MG63 (cell line): ENCODE data around the gene ANKRD28. TPM values are rescaled to one million over a fixed set of nuclear protein-coding genes. Genes with fewer than 3 reads are reported as not detected.

Experiments used
- DNase-seq: peaks from one replicate; pipeline ENCODE4 v3.0.0-alpha.2; 2020
- H3K27me3 ChIP-seq: fragments of 250-450 bp; sonication (Bioruptor Pico); 2 replicates; pipeline ENCODE4 v1.5.1; 2020; ENCODE audit warnings: mild to moderate bottlenecking, moderate library complexity
- H3K36me3 ChIP-seq: fragments of 250-450 bp; sonication (Bioruptor Pico); 2 replicates; pipeline ENCODE4 v1.5.1; 2020; ENCODE audit warnings: mild to moderate bottlenecking, moderate library complexity
- H3K4me3 ChIP-seq: fragments of 250-450 bp; sonication (Bioruptor Pico); 2 replicates; pipeline ENCODE4 v1.5.1; 2020; ENCODE audit warnings: mild to moderate bottlenecking, moderate library complexity
- H3K9me3 ChIP-seq: fragments of 250-450 bp; sonication (Bioruptor Pico); 2 replicates; pipeline ENCODE4 v1.5.1; 2020; ENCODE audit warnings: mild to moderate bottlenecking, moderate library complexity
- total RNA-seq: library from RNA; depleted of rRNA; stranded (reverse); fragments of >200 nt; shearing (Covaris generic); gene quantifications from 2 replicates; pipeline ENCODE4 v1.2.3, GENCODE V29; 2014; ENCODE audit warnings: low replicate concordance

Gene ANKRD28
- total RNA-seq, 1 experiment from 2014 or later, result 25.1 TPM

GRCh38 chr3:15716178-15716577, 81.6 kb downstream of the ANKRD28 start:
- no peaks in the 10 kb centered on the region for H3K27me3 ChIP-seq
- no peaks in the 10 kb centered on the region for H3K9me3 ChIP-seq
- H3K4me3 ChIP-seq, result no peak overlapping the region
- peaks cover 12% of the 10 kb centered on the region; the same call in 1 of the 2 replicates for H3K36me3 ChIP-seq
- no peak for DNase-seq

DNA sequence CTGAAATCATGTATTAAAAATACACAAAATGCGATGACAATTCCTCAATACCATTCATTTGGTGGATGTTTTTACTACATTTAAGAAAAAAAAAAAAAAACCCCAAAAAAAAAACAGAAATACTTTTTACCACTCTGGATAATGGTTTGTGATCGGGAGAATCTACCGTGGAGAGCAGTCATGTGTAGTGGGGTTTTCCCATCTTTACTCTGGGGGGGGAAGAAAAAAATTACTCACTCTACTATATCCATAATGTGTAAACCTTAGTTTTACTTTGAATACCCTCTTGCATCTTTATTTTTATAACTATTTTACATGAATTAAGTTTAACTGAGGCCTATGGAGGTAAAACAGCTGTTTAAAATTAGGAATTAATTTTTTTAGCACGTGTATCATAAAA, 83.3 kb downstream of the ANKRD28 start:
- Histone ChIP-seq H3K36me3 (peaks cover 12% of the 10 kb centered on the region), H3K4me3 (no peak overlapping the region), H3K9me3 (no peaks in the 10 kb centered on the region), H3K27me3 (no peaks in the 10 kb centered on the region)
- DNase-seq, result no peak

DNA sequence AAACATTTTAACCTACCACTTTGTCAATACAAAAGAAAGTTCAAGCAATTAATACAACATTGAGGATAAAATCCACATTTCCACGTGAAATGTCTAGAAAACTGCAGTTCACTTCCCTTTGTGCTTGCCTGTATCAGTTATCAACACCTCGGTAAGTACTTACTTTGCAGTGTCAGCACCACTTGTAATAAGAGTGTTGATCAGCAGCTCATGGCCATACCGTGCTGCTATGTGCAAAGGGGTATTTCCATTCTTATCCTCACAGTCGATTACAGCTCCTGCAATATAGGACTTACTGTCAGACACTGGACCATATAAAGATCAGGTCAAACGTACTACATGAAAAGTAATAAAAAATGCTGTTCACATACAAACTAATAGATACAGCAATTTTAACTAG, 84.4 kb downstream of the ANKRD28 start:
- H3K36me3 ChIP-seq, result peaks cover 14% of the 10 kb centered on the region
- no peak for DNase-seq

DNA sequence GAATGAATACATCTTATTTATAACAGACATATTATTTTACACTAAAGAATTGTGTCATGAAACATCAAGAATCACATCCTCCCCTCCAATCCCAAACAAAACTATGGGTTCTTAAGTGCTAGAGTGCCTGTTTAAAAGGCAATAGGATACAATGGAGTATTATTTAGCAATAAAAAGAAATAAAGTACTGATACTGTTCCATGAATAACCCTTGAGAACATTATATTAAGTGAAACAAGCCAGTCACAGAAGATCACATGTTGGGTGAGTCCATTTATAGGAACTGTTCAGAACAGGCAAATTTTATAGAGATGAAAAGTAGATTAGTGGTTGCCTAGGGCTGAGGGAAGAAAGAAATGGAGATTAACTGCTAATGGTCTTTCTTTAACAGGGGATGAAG, 86.5 kb downstream of the ANKRD28 start:
- Histone ChIP-seq H3K36me3 (peaks cover 30% of the 10 kb centered on the region), H3K4me3 (no peak overlapping the region), H3K9me3 (no peaks in the 10 kb centered on the region), H3K27me3 (no peaks in the 10 kb centered on the region)
- DNase-seq, result no peak

More for the DNA sequence above, 84.4 kb downstream of the ANKRD28 start:
- no peaks in the 10 kb centered on the region for H3K9me3 ChIP-seq
- H3K27me3 ChIP-seq, result no peaks in the 10 kb centered on the region
- H3K4me3 ChIP-seq, result no peak overlapping the region

- no peak for DNase-seq
- no peaks in the 10 kb centered on the region for H3K27me3 ChIP-seq
- H3K4me3 ChIP-seq, result no peak overlapping the region
- peaks cover 30% of the 10 kb centered on the region for H3K36me3 ChIP-seq
- H3K9me3 ChIP-seq, result no peaks in the 10 kb centered on the region
Observed at GRCh38 chr3:15708882-15709677, 88.7 kb downstream of the ANKRD28 start.

DNA sequence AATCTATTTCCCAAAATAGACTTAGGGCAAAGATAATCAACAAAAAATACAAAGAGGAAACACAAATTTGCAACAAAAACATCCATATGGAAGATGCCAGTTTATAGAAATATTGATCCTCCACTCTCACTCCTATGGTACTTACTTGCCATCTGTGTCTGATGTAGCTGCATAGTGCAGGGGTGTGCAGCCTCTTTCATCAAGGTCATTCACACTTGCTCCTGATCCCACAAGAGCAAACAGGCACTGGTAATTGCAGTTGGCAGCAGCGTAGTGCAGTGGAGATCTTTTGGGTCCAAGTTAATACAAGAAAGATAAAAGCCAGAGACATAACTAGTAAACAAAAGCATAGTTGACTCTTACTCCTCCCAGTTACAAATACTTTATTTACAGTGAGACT, 90.0 kb downstream of the ANKRD28 start:
- Histone ChIP-seq H3K4me3 (no peak overlapping the region), H3K9me3 (no peaks in the 10 kb centered on the region), H3K27me3 (no peaks in the 10 kb centered on the region), H3K36me3 (peaks cover 27% of the 10 kb centered on the region)
- no peak for DNase-seq

- no peak overlapping the region for H3K4me3 ChIP-seq
- DNase-seq, result no peak
- peaks cover 23% of the 10 kb centered on the region for H3K36me3 ChIP-seq
- H3K9me3 ChIP-seq, result no peaks in the 10 kb centered on the region
- no peaks in the 10 kb centered on the region for H3K27me3 ChIP-seq
Observed at GRCh38 chr3:15703346-15703745, 94.4 kb downstream of the ANKRD28 start.

DNA sequence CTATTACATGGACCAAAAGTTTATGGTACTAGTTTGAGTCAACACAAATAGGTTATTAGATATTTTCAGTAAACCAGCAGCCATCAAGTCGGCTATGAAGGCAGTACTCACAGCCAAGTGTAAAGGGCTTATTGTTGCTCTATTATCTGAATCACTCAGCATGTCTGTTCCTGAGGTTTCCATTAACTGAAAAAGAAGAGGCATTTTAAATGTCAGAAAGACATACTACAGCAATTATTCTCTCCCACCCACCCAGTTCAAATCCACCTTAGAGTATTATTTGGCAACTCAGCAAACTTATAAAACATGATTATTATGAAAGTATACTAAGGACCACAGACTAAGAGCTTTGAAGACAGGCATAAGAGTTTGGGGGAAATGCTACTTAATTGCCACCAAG, 103.2 kb downstream of the ANKRD28 start:
- no peak overlapping the region for H3K4me3 ChIP-seq
- DNase-seq, result no peak
- H3K27me3 ChIP-seq, result no peaks in the 10 kb centered on the region
- H3K9me3 ChIP-seq, result no peaks in the 10 kb centered on the region
- peaks cover 19% of the 10 kb centered on the region for H3K36me3 ChIP-seq

GRCh38 chr3:15693355-15693754, 104.4 kb downstream of the ANKRD28 start:
- no peak overlapping the region for H3K4me3 ChIP-seq
- no peak for DNase-seq
- H3K9me3 ChIP-seq, result no peaks in the 10 kb centered on the region
- no peaks in the 10 kb centered on the region for H3K27me3 ChIP-seq
- H3K36me3 ChIP-seq, result peaks cover 16% of the 10 kb centered on the region

DNA sequence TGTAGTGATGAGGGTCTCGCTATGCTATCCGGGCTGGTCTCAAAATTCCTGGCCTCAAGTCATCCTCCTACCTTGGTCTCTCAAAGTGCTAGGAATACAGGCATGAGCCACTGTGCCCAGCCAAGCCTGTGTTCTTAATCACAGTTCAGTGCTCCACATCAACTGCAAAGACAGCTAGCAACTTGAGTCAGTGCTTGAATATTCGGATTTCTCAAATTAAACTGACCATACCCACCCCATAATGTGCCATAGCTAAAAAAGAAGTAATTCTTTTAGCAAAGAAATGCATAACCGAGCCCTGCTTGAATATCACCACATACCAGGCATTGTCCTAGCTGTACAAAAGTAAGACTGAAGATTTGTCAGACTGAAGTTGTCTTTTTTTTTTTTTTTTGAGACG, 107.0 kb downstream of the ANKRD28 start:
- Histone ChIP-seq H3K36me3 (peaks cover 16% of the 10 kb centered on the region), H3K4me3 (no peak overlapping the region), H3K9me3 (no peaks in the 10 kb centered on the region), H3K27me3 (no peaks in the 10 kb centered on the region)
- no peak for DNase-seq

- DNase-seq, result no peak
- peaks cover 16% of the 10 kb centered on the region for H3K36me3 ChIP-seq
- no peaks in the 10 kb centered on the region for H3K27me3 ChIP-seq
- H3K4me3 ChIP-seq, result no peak overlapping the region
- H3K9me3 ChIP-seq, result no peaks in the 10 kb centered on the region
Observed at GRCh38 chr3:15690230-15690629, 107.5 kb downstream of the ANKRD28 start.

DNA sequence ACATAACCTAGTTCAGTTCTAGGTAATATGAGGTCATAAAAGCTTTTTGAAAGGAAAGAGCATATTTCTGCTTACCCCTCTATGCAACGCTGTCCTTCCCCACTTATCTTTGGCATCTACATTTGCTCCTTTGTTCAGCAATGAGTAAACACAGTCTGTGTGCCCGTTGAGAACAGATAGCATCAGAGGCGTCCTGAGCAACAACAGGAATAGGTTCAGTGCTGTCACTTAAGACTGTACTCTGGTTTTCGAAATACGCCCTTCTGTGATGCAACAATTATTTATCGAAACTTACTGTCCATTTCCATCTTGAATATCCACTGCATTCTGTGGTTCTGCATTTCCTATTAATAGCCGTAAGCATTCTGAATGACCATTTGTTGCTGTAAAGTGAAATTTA, 111.9 kb downstream of the ANKRD28 start:
- Histone ChIP-seq H3K4me3 (no peak overlapping the region), H3K27me3 (no peaks in the 10 kb centered on the region), H3K36me3 (peaks cover 14% of the 10 kb centered on the region)

DNA sequence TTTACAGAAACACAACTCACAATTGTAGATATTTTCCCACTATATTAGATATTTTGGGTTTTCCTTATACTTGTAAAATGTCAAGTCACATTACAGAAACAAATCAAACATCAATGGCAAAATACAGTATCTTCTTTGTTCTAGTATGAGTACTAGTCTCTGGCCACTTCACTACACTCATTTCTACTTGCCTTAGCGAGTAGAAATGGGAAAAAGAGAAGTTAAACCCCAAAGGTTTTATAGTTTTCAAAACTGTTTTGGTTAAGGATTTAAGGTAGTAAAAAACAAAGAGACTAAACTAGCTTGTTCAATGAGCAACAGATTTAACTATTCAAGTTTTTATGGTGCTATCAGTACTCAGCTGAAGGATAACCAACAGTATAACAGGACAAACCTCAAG, 114.5 kb downstream of the ANKRD28 start:
- Histone ChIP-seq H3K36me3 (peaks cover 10% of the 10 kb centered on the region), H3K27me3 (no peaks in the 10 kb centered on the region), H3K4me3 (no peak overlapping the region), H3K9me3 (no peaks in the 10 kb centered on the region)
- no peak for DNase-seq

More for the DNA sequence above, 111.9 kb downstream of the ANKRD28 start:
- no peak for DNase-seq
- H3K9me3 ChIP-seq, result no peaks in the 10 kb centered on the region

GRCh38 chr3:15682561-15683185, 115.1 kb downstream of the ANKRD28 start:
- Histone ChIP-seq H3K27me3 (no peaks in the 10 kb centered on the region), H3K9me3 (no peaks in the 10 kb centered on the region), H3K36me3 (peaks cover 10% of the 10 kb centered on the region), H3K4me3 (no peak overlapping the region)
- DNase-seq, result no peak

GRCh38 chr3:15681668-15682067, 116.1 kb downstream of the ANKRD28 start:
- Histone ChIP-seq H3K27me3 (no peaks in the 10 kb centered on the region), H3K4me3 (no peak overlapping the region), H3K36me3 (peaks cover 15% of the 10 kb centered on the region), H3K9me3 (no peaks in the 10 kb centered on the region)
- DNase-seq, result no peak

DNA sequence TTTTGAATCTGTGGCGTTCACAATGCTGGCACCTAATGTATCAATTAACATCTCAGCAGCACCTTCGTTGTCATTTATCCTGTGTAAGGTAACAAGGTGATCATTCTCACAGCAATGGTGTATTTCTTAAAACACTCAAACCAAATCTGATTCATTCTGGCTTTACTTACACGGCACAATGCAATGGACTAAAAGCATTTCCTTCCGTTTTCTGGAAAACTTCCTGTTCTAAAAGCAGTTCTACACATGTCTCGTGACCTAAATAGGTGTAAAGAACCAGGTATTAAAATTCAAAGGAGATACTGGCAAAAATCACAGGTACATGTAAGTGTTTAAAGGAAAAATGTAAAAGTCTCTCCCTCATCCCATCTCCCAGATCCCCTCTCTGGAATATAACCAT, 118.5 kb downstream of the ANKRD28 start:
- Histone ChIP-seq H3K9me3 (no peaks in the 10 kb centered on the region), H3K27me3 (no peaks in the 10 kb centered on the region), H3K4me3 (no peak overlapping the region), H3K36me3 (peaks cover 10% of the 10 kb centered on the region)
- DNase-seq, result no peak

DNA sequence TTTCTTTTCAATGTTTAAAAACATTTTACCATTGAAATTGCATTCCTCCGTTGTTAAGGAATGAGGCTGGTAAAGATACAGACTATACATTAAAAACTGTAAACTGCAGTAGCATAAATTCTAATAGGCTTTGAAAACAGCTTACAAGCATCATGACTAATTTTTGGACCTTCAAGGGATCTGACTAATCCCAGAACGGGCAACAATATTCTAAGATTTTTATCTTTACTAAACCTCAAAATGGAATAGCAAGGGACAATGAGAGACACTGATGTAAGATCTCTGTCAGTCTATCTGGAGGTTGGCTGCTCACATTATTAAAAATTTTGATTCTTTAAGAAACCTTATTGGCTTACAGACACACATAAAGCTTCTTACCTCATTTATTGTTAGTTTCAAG, 121.5 kb downstream of the ANKRD28 start:
- no peak overlapping the region for H3K4me3 ChIP-seq
- DNase-seq, result no peak
- H3K36me3 ChIP-seq, result peaks cover 15% of the 10 kb centered on the region
- no peaks in the 10 kb centered on the region for H3K9me3 ChIP-seq
- H3K27me3 ChIP-seq, result no peaks in the 10 kb centered on the region

GRCh38 chr3:15673536-15673935, 124.2 kb downstream of the ANKRD28 start:
- no peaks in the 10 kb centered on the region for H3K27me3 ChIP-seq
- DNase-seq, result no peak
- no peak overlapping the region for H3K4me3 ChIP-seq
- peaks cover 24% of the 10 kb centered on the region for H3K36me3 ChIP-seq
- H3K9me3 ChIP-seq, result no peaks in the 10 kb centered on the region
